ENCODE data around the gene NUDT5. TPM values are rescaled to one million over a fixed set of nuclear protein-coding genes. Genes with fewer than 3 reads are reported as not detected.
A peak's percentile ranks its signal among the peaks of the same experiment; 100 is the strongest.

Gene NUDT5
- total RNA-seq, 2 donors from 2014 or later: 20.8 to 33.6 TPM

GRCh38 chr10:12198156-12198555 lies 2.5 kb upstream of the NUDT5 start:
- Histone ChIP-seq H3K9me3 (no peaks in the 10 kb centered on the region), H3K4me1 (peaks cover 22% of the 10 kb centered on the region), H3K27me3 (no peaks in the 10 kb centered on the region), H3K27ac (no peak overlapping the region), H3K36me3 (replicated peaks in 1 of 2; ENCODE audit: insufficient read depth in 1 of 2, low read depth in 2 of 2) (peaks cover 0 to 8% of the 10 kb centered on the region in 2 donors), H3K4me3 (no peak overlapping the region)
- DNase-seq (no peak), ATAC-seq (no peak)
- no peak for TF ChIP-seq CTCF (IDR thresholded peaks at IDR 0.05)
- TF ChIP-seq POLR2A (IDR thresholded peaks at IDR 0.05): no peak
- intact Hi-C loops (cut with DNase I): no loop called here
- 89 to 97% methylated on average over 2 of the region's 2 CpGs for WGBS, 2 donors

- Histone ChIP-seq H3K4me3 (peak overlapping the region; percentile 52 to 93), H3K27me3 (no peaks in the 10 kb centered on the region), H3K27ac (peak overlapping the region; percentile 68 to 92 (median 81)), H3K4me1 (peaks cover 22% of the 10 kb centered on the region), H3K9me3 (no peaks in the 10 kb centered on the region), H3K36me3 (replicated peaks in 1 of 2; ENCODE audit: insufficient read depth in 1 of 2, low read depth in 2 of 2) (peaks cover 0 to 5% of the 10 kb centered on the region in 2 donors)
- intact Hi-C loops (cut with DNase I): no loop called here
- DNase-seq (no peak), ATAC-seq (no peak)
- no peak for TF ChIP-seq CTCF (IDR thresholded peaks at IDR 0.05)
- no peak for TF ChIP-seq POLR2A (IDR thresholded peaks at IDR 0.05)
- 7 to 10% methylated on average over 15 of the region's 15 CpGs for WGBS, 2 donors
These were observed 980 bp upstream of the NUDT5 start for GRCh38 chr10:12196531-12197211.

- no peak for TF ChIP-seq POLR2A (IDR thresholded peaks at IDR 0.05)
- Histone ChIP-seq H3K27ac (peak overlapping the region; percentile 68 to 92 (median 81)), H3K9me3 (no peaks in the 10 kb centered on the region), H3K4me1 (peaks cover 22% of the 10 kb centered on the region), H3K27me3 (no peaks in the 10 kb centered on the region), H3K36me3 (replicated peaks in 1 of 2; ENCODE audit: insufficient read depth in 1 of 2, low read depth in 2 of 2) (no peaks in the 10 kb centered on the region), H3K4me3 (peak overlapping the region; percentile 52 to 93)
- intact Hi-C loops (cut with DNase I): no loop called here
- ATAC-seq: no peak
- WGBS, 2 donors: 0 to 1% methylated on average over 12 of the region's 12 CpGs
- no peak for DNase-seq
These were observed 449 bp downstream of the NUDT5 start for GRCh38 chr10:12195281-12195602.

- H3K4me1 ChIP-seq: peaks cover 22% of the 10 kb centered on the region
- peak overlapping the region in 2 of 4 donors; percentile 92 for H3K27ac ChIP-seq
- H3K4me3 ChIP-seq: peak overlapping the region; percentile 52 to 93
- TF ChIP-seq CTCF (IDR thresholded peaks at IDR 0.05): no peak
- ATAC-seq (peak; percentile 31), DNase-seq (peak; percentile 16 to 49 (median 34))
- WGBS, 2 donors: 4 to 7% methylated on average over 27 of the region's 27 CpGs
- intact Hi-C loops (cut with DNase I): no loop called here
- H3K36me3 ChIP-seq (replicated peaks in 1 of 2; ENCODE audit: insufficient read depth in 1 of 2, low read depth in 2 of 2): no peaks in the 10 kb centered on the region
- H3K9me3 ChIP-seq: no peaks in the 10 kb centered on the region
- no peaks in the 10 kb centered on the region for H3K27me3 ChIP-seq
These were observed 879 bp downstream of the NUDT5 start for GRCh38 chr10:12194752-12195271.

GRCh38 chr10:12193193-12193592 lies 2.5 kb downstream of the NUDT5 start:
- no peak for TF ChIP-seq CTCF (IDR thresholded peaks at IDR 0.05)
- TF ChIP-seq POLR2A (IDR thresholded peaks at IDR 0.05): no peak
- H3K36me3 ChIP-seq (replicated peaks in 1 of 2; ENCODE audit: insufficient read depth in 1 of 2, low read depth in 2 of 2): no peaks in the 10 kb centered on the region
- no peak overlapping the region for H3K27ac ChIP-seq
- H3K9me3 ChIP-seq: no peaks in the 10 kb centered on the region
- no peaks in the 10 kb centered on the region for H3K27me3 ChIP-seq
- intact Hi-C loops (cut with DNase I): no loop called here
- no peak for DNase-seq
- no peak for ATAC-seq
- no peak overlapping the region for H3K4me3 ChIP-seq
- 81 to 86% methylated on average over 5 of the region's 5 CpGs for WGBS, 2 donors
- H3K4me1 ChIP-seq: peaks cover 22% of the 10 kb centered on the region

Data from body of pancreas (tissue), 4 donors.